ENCODE data around the gene INPP5B. TPM values are rescaled to one million over a fixed set of nuclear protein-coding genes. Genes with fewer than 3 reads are reported as not detected.

Gene INPP5B
- total and polyA plus RNA-seq, 12 donors: 4.1 to 17.3 (median 12.5) TPM

DNA sequence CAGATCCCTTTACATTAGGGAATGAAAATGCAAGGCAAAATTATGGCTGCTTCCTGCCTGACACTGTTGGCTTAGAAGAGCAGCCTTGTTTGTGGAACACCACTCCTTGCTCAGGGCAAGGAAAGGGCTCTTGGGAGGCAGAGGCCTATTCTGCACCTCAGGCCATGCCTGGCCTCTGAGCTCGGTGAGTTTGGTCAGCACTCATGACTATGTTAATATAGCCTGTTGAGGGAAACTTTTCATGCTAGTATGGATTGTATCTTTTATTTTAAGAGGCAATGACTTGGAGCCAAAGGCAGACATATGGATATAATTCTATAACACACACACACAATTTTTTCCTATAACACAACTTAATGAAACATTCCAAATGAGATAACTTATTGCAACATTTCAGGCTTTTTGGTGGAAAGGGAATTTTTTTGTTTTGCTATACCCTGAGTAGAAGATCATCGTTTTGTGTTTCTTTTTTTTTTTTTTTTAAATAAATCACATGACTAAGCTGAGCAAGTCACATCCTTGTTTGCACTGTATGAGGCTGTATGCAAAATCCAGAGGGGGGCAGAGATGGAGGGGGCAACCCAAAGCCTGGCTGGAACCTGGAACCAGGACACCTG is 133.2 kb downstream of the INPP5B start:
- ATAC-seq (no peak), DNase-seq (no peak)
- Histone ChIP-seq H3K36me3 (peaks cover 0 to 73% (median 13%) of the 10 kb centered on the region in 9 donors), H3K27me3 (no peaks in the 10 kb centered on the region), H3K4me1 (peaks cover 0 to 37% (median 15%) of the 10 kb centered on the region in 9 donors), H3K9me3 (no peaks in the 10 kb centered on the region), H3K27ac (peak overlapping the region in 1 of 10 donors; percentile 15), H3K4me3 (no peak overlapping the region)
- 81 to 85% methylated on average over 2 of the region's 2 CpGs for WGBS, 2 donors
- TF ChIP-seq, protein P1, sequence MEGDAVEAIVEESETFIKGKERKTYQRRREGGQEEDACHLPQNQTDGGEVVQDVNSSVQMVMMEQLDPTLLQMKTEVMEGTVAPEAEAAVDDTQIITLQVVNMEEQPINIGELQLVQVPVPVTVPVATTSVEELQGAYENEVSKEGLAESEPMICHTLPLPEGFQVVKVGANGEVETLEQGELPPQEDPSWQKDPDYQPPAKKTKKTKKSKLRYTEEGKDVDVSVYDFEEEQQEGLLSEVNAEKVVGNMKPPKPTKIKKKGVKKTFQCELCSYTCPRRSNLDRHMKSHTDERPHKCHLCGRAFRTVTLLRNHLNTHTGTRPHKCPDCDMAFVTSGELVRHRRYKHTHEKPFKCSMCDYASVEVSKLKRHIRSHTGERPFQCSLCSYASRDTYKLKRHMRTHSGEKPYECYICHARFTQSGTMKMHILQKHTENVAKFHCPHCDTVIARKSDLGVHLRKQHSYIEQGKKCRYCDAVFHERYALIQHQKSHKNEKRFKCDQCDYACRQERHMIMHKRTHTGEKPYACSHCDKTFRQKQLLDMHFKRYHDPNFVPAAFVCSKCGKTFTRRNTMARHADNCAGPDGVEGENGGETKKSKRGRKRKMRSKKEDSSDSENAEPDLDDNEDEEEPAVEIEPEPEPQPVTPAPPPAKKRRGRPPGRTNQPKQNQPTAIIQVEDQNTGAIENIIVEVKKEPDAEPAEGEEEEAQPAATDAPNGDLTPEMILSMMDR (IDR thresholded peaks at IDR 0.05): no peak
- intact Hi-C loops (cut with DNase I): loop anchor here in 5 of 10 donors (5.0 to 10.0 kb wide), 3 partner anchors 44 to 171 kb away; partner anchors contain the start of gene MTF1 (in 4 of the 5)

DNA sequence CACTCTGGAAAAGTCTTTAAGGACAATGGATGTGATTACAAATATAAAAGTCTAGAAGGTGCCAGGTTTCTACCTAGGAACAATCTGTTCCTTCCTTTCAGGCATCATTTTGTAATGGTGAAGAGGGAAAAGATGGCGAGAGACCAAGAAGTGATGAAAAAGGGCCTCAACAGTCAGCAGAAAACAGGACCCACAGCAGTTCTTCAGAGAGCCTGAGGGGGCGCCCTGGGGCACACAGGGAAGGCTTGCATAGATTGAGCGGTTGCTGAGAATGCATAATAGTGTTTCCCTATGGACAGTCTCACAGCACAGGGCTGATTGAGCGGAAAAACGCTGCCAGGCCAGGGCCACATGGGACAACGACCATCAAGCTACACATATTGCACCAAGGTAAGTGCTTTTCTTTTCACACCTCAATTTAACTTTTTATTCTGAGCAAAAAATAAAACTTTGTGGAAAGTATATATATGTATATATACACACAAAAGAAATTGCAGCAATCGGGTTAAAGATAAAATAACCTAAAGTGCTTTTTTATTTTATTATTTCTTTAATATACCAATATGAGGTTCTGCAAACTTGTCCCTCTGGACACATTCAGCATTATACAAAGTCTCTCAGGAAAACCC is 135.7 kb downstream of the INPP5B start:
- Histone ChIP-seq H3K4me1 (peaks cover 7 to 49% (median 21%) of the 10 kb centered on the region in 9 donors), H3K9me3 (no peaks in the 10 kb centered on the region), H3K27me3 (no peaks in the 10 kb centered on the region), H3K36me3 (peaks cover 0 to 56% (median 12%) of the 10 kb centered on the region in 9 donors), H3K4me3 (no peak overlapping the region), H3K27ac (no peak overlapping the region)
- TF ChIP-seq, protein P1 (IDR thresholded peaks at IDR 0.05): peak; percentile 56 to 84 (median 72)
- WGBS, 2 donors: 33 to 38% methylated on average over 7 of the region's 7 CpGs
- intact Hi-C loops (cut with DNase I): loop anchor here in 5 of 10 donors (5.0 to 10.0 kb wide), 3 partner anchors 46 to 174 kb away; partner anchors contain the start of gene MTF1 (in 4 of the 5)
- DNase-seq (peak; percentile 29 to 51), ATAC-seq (no peak)

Other genes with a start within 250 kb of the INPP5B start
- gene EPHA10, start 181.9 kb downstream of the INPP5B start, total RNA-seq: under 1 TPM in 4 of 10 donors, not detected in 6; 0.04 to 0.15 (median 0.06) TPM
- under 1 TPM; 0.04 to 0.15 TPM for gene EPHA10, start 181.9 kb downstream of the INPP5B start, polyA plus RNA-seq
- gene MANEAL, start 153.2 kb downstream of the INPP5B start, total RNA-seq: 1 to 10 TPM in 8 of 10 donors, under 1 TPM in 2; 0.69 to 3.1 (median 1.6) TPM
- under 1 TPM; 0.66 to 0.75 TPM for gene MANEAL, start 153.2 kb downstream of the INPP5B start, polyA plus RNA-seq
- gene C1orf122, start 139.3 kb downstream of the INPP5B start, total RNA-seq: 10 to 100 TPM; 37.8 to 53.0 (median 46.0) TPM
- gene C1orf122, start 139.3 kb downstream of the INPP5B start, polyA plus RNA-seq: 10 to 100 TPM; 45.9 to 48.1 TPM
- gene YRDC, start 138.8 kb downstream of the INPP5B start, total RNA-seq: 1 to 10 TPM; 3.3 to 9.1 (median 5.5) TPM
- 10 to 100 TPM in 1 of 2 donors, 1 to 10 TPM in 1; 4.3 to 15.9 TPM for gene YRDC, start 138.8 kb downstream of the INPP5B start, polyA plus RNA-seq
- gene MTF1, start 87.5 kb downstream of the INPP5B start, total RNA-seq: 10 to 100 TPM; 10.0 to 17.1 (median 11.0) TPM
- gene MTF1, start 87.5 kb downstream of the INPP5B start, polyA plus RNA-seq: 1 to 10 TPM; 1.5 to 2.1 TPM
- gene SF3A3, start 43.0 kb upstream of the INPP5B start, total RNA-seq: 10 to 100 TPM; 21.0 to 30.3 (median 27.1) TPM
- 10 to 100 TPM; 14.2 to 18.6 TPM for gene SF3A3, start 43.0 kb upstream of the INPP5B start, polyA plus RNA-seq
- 10 to 100 TPM in 3 of 10 donors, 1 to 10 TPM in 7; 5.8 to 23.8 (median 8.3) TPM for gene FHL3, start 58.5 kb upstream of the INPP5B start, total RNA-seq
- 10 to 100 TPM; 11.6 to 14.9 TPM for gene FHL3, start 58.5 kb upstream of the INPP5B start, polyA plus RNA-seq
- 10 to 100 TPM; 24.1 to 59.8 (median 37.1) TPM for gene UTP11, start 65.7 kb upstream of the INPP5B start, total RNA-seq
- 10 to 100 TPM; 22.9 to 34.2 TPM for gene UTP11, start 65.7 kb upstream of the INPP5B start, polyA plus RNA-seq
- gene POU3F1, start 99.7 kb upstream of the INPP5B start, total RNA-seq: under 1 TPM in 2 of 10 donors, not detected in 8; 0.13 to 0.22 TPM
- under 1 TPM in 1 of 2 donors, not detected in 1; 0.03 TPM for gene POU3F1, start 99.7 kb upstream of the INPP5B start, polyA plus RNA-seq